Brain pericyte (primary cell): ENCODE measurements around the gene GPC4.
"Not testable (repeated sequence)": the region's sequence is repeated elsewhere in the genome, so short reads cannot be mapped to it uniquely, and the experiment has no call there.

Source experiments
- DNase-seq: peaks from one replicate; pipeline ENCODE4 v3.0.0-alpha.2; 2012; ENCODE audit warnings: low read depth, low spot score

The GPC4 gene

DNA sequence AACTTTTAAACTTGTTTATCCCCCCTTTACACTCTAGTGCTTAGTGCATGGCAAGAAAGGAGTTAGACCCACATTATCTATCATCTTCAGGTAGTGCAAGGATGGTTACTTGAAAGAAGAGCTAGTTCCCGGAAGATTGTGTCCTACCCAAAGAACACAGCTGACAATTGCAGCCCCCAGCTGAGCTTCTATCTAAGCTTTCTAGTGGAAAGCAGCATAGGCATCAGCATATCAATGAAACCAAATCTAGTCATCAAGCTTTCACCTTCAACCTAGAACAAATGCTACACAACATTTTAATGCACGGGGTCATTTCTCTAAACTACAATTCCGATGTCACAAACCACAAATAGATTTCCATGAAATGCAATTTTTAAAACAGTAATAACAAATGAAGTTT is 108.2 kb downstream of the GPC4 start:
- DNase-seq, result no peak

DNA sequence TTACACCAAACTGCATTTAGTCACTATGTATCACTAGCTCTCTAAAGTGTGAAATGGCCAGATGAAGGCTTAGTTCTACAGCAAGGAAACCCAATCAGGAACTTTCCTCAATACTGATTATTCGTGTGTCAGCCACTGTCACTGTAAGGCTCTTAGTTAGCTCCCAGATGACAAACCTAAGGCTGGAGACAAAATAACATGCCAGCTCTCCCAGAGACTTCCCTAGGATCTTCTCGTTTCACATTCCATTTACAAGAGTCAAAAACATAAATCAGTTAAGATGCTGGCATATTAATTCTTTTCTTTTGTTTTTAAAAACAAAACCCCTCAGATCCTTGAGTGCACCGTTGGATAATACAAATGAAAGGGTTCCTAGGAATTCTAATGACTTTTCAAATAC is 109.0 kb downstream of the GPC4 start:
- no peak for DNase-seq

DNA sequence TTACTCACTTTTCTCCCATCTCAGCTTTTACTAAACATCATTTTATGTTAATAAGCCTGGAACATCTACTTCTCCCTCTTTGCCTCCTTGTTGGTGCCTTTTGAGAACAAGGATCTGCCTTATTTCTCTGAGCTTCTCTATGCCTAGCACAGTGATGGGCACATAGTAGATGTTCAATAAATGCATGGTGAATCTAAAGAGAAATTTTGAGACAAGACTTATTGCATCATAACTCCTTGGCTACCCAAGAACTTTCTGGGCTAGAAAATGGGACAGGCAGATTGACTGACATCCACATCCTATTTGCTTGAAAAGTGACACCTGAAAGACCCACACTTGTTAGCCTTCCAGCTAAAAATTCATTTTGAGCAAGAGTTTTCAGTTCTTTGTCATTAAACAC is 109.9 kb downstream of the GPC4 start:
- DNase-seq, result no peak

DNA sequence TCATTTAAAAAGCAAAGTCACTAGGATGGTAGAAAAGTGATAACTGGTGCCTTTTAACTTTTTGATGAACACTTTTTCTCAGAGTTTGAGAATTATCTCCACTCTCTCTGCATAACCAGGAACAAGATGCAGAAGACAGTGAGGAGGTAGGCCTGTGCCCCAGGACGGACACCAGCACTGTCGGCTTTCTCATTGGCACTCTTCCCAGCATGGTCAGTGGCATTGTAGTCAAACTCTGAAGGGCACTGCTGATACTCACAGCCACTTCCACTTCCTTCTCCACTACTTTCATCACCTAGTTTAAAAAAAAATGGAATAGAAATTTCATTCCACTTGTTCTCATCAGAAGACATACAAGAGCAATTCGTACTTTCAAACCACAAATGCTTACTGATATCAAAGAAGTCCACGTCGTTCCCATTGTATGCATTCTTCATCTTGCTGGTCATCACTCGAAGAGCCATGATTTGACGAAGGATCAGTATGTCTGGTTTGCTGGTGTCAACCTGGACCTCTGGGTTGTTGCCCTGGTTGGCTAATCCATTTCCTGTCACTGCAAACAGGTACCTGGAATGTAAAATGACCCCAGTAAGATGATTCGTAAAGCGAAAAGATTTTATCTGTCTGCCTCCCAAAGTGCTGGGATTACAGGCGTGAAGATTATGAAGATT is 112.4 kb downstream of the GPC4 start:
- DNase-seq, result no peak

DNA sequence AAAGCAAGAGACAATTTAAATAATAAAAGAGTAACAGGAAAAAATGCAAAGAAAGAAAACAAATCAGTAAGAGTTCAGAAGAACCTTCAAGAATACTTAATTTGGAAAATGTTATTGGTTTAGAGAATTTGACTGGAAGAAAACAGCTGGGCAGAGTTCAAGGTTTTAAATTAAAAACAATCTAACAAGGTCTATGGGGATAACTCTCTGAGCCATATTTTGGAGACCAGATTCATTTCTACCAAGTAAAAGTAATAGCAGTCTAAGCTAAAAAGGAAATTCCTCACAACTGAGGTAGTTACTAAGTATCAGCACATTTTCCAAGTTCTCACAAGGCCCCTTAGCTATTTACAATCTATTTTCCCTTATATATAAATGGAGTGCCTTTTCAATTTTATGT is 114.7 kb downstream of the GPC4 start:
- no peak for DNase-seq

DNA sequence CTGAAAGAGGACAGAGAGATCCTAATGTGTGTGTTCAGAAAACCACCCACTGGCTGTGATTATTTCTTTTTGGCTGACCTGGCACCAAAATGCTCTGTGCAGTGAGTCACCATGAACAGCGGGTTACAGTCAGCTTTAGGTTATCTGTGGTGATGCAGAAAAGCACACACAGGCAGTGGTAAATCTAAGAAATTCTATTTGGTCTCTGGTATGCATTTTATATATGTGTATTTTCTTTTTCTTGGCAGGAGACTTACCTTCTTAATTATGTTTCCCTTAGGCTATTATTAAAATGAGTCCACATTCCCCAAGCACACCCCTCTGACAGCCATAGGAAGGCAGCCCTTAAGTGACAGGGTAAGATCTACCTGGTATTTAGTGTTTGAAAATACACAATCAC is 118.0 kb downstream of the GPC4 start:
- peak; percentile 13 for DNase-seq

DNA sequence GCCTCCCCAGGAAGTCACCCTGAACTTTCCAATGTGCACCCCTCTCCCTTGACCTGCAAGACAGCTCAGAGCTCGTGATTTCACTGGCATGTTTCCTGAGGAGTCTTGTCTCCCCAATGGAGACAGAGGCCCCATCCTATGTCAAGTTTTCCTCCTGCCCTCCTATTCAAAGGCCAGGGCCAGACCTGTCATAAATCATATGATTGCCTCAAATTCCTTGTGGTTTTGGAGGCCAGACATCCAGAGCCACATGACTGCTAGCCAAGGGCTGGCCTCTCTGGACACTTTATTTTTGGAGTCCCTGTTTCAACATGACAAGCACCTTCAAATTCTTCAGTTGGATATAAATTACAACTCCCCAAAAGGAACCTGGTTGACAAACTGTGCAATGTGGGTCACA is 121.2 kb downstream of the GPC4 start:
- DNase-seq, result no peak

DNA sequence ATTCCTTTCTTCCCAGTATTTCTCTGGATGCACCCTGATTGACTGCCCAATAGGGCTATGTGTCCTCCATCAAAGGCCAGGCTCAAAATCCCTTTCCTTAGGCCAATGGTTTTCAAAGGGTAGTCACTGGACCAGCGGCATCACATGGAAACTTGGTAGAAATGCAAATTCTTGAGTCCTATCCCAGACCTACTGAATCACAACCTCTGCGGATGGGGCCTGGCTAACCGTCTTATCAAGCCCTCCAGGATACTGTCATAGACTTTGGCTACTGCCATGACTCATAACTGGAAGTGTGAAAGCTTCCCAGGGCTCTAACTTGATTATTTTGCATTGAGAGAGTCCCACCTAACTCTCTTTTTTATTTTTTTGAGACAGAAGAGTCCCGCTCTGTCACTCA is 125.2 kb downstream of the GPC4 start:
- DNase-seq, result no peak

DNA sequence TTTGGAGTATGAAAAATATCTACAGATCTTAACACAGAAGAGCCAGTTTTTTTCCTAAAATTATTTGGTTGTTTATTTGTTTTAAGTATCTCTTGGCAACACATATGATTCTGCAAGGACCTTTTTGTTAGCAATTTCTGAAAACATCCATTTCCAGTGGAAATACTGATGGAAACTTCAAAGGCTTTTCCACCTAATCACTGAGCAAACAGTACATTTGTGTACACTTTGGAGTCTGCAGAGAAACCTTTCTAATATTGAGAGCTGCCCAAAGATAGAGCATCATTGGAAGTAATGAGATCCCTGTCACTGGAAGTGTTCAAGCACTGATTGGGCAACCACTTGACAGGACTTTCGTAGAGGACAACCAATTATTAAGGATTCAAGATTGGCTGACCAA is 127.4 kb downstream of the GPC4 start:
- no peak for DNase-seq

DNA sequence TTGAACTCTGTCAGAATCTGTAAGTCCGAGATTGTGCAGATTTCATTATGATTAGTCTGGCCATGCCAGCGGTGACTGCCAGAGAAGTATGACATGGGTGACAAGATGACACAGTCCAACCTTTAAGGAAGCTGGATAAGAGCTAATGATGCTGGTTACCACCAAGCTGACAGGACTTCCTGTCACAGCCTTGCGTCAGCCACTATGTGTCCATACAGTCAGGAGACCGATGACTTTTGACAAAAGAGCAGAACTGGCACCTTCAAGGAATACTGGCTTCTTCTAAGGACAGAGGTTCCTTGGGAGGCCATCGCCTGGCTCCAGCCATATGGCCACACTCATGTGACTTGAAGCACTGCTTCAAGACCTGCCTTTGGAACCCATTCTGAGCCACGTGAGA is 129.9 kb downstream of the GPC4 start:
- DNase-seq, result no peak

DNA sequence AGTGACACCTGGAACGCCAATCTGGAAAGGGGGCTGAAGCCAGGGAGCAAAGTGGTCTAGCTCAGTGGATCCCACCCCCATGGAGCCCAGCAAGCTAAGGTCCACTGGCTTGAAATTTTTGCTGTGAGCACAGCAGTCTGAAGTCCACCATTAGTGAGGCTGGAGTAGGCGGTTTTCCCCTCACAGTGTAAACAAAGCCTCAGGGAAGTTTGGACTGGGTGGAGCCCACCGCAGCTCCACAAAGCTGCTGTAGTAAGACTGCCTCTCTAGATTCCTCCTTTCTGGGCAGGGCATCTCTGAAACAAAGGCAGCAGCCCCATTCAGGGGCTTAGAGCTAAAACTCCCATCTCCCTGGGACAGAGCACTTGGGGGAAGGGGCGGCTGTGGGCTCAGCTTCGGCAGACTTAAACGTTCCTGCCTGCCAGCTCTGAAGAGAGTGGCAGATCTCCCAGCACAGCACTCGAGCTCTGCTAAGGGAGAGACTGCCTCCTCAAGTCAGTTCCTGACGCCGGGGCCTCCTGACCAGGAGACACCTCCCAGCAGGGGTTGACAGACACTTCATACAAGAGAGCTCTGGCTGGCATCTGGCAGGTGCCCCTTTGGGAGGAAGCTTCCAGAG is 136.1 kb downstream of the GPC4 start:
- not testable (repeated sequence) for DNase-seq

DNA sequence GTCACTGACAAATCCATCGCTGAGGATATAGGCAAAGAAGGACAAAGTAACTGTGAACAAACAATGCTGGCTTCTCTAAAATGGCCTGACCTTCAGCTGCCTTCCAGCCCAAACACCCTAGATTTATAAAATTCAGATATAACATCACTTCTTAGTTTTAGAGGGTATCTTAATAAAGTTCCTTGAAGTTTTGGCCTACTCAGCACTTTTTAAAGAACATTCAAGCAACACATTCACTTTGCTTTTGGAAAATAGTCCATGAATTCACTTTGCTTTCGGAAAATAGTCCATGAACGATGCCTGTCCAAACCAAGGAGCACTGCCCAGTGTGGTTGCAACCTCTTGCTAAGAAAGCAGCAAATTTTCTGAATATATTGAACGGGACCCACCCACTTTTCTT is 142.1 kb downstream of the GPC4 start:
- DNase-seq, result no peak

DNA sequence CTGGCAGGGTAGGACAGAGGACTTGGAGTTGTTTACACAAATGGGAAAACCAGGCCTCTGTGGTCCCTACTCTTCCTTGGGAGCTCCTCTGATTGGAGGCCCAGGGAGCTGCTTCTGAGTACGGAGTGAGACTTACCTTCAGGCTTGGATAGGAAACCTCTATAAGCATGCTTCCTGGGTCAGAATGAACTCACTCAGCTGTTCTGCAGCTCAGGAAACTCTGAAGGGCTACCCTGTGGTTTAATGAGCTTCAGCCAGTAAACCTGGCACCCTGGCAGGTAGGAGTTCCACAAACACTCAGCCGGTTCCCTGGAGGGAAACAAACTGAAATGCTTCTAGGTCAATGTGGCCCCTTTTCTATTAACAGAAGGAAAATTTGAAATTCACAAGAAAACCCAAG is 146.1 kb downstream of the GPC4 start:
- no peak for DNase-seq

DNA sequence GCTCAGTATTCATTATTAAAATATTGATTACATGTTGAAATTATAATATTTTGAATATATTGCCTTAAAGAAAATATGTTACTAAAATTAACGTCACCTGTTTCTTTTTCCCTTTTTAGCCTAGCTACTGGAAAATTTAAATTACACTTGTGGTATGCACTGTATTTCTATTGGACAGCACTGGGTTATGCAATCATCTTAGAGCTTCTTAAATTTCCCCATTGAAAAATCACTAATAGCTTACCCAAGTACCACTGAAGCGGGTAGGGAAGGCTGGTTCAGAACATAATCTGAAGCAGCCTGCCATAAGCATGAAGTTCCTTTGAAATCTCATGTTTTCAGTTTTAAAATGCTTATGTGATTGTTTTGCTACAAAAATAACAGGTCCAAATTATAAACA is 147.7 kb downstream of the GPC4 start:
- no peak for DNase-seq

DNA sequence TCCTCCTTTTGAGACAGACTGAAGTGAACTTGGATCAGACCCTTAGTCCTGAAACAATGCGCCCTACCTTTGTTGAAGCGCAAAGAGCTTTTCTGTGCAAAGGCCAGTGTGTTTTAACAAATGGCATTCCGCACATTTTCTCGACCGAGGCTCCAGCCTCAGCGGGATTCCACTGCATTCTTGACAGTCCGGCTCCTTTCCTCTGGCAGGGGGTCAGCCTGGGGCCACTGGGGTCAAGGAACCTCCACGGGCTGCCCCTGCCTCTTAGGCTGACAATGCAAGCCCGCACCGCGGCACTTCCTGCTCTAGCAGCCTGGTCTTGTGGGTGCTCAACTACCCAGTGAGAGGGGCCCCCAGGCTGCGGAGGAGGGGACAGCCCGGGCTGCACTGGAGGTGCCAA is 150.0 kb downstream of the GPC4 start:
- no peak for DNase-seq

DNA sequence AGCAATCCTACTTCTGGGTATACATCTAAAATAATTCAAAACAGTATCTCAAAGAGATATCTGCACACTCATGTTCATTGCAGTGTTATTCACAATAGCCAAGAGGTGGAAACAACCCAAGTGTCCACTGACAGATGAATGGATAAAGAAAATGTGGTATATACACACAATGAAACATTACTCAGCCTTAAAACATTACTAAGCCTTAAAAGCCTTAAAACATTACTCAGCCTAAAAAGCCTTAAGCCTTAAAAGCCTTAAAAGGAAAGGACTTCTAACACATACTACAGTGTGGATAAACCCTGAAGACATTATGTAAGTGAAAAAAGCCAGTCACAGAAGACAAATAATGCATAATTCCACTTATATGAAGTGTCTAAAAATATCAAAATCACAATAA is 156.8 kb downstream of the GPC4 start:
- no peak for DNase-seq

DNA sequence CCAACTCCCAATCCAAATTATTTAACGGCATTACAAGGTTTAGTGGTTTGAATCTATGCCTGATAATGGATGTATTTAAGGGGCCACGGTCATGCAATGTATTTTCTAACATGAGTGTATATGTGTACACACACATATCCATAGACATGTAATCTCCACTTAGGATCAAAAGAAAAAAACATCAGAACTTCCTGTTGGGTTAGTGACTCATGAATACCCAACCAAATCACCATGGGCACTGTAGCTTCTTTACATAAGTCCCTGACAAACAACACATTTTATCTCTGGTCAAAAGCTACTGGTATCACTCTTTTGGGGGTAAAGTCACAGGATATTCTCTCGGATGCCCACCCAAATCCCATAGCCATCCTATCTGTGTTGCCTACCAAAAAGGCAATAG is 160.6 kb downstream of the GPC4 start:
- no peak for DNase-seq

DNA sequence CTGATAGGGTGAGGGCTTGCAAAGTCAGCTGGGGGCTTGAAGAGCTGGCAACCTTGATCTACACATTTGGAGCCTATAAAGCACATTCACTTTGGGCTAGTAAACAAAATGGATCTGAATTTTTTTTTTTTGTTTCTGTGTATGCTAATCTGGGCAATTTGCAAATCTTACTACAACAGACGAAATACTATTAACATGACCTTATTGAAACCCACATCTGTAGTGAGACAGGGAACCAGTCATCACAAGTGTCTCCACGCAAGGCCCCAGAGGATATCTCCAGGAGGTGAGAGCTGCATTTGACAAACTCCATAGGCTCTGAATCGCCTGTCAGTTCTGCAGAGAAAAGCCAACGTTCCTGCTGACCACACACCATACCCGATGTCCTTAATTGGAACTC is 164.1 kb downstream of the GPC4 start:
- no peak for DNase-seq

DNA sequence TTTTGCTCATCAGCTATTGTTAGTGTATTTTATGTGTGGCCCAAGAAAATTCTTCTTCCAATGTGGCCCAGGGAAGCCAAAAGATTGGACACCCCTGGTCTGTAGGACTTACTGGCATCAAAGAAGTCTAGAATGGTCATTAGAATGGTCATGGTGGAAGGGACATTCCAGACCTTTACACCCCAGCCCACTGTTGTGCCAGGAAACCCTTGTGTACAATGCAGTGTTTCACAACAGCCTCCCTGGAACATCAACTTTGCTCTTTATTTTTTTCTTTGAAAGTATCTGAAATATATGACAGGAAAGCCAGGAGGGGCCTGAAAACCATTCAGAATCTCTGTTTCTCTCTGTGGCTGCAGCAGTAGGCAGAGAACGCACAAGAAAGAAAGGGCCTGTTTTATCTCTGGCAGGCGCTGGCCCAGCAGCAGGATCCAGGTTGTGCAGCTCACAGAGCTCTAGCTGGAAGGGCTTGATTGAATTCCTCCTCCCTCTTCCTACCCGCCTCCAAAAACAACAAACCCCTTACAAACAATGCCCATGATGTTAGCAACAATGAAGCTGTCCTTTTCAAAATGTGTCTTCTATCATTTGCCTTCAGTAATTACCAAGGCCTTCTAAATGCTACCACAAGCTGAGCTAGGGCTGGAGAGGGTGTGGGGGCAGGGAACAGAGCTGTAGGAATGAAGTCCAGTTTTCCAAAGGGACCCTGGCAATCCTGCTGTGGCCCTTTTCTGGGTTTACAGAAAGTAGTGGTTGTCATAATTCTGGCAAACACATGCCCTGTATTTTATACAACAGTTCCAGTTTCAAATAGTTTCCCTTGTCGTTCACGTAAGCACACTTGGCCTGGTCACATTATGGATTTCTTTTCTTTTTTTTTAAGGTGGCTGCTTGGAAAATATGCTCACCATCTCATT is 164.8 kb downstream of the GPC4 start:
- DNase-seq, result no peak
